Muscle of leg (tissue), 11 donors: ENCODE results near the gene SDK1. TPM values are rescaled to one million over a fixed set of nuclear protein-coding genes. Genes with fewer than 3 reads are reported as not detected.

Experiments
- DNase-seq: peaks from one replicate; pipeline ENCODE4 v3.0.0; 2013
- H3K27ac ChIP-seq: one replicate; pipeline ENCODE4 v1.5.1; 2013; ENCODE audit warnings: mild to moderate bottlenecking, low read length, control low read depth
- H3K27me3 ChIP-seq: one replicate; pipeline ENCODE4 v1.6.1; 2013; ENCODE audit warnings: low read length; ENCODE audit not compliant: control insufficient read depth, insufficient read depth
- H3K36me3 ChIP-seq: one replicate; pipeline ENCODE4 v1.6.1; 2013; ENCODE audit warnings: low read length; ENCODE audit not compliant: control insufficient read depth, insufficient read depth
- H3K4me1 ChIP-seq: one replicate; pipeline ENCODE4 v1.6.1; 2013; ENCODE audit warnings: low read length; ENCODE audit not compliant: control insufficient read depth, insufficient read depth
- H3K4me3 ChIP-seq: one replicate; pipeline ENCODE4 v1.5.1; 2013; ENCODE audit warnings: low read length, control low read depth
- H3K9me3 ChIP-seq: replicated peaks from 2 replicates; pipeline ENCODE4 v1.6.1; 2013; ENCODE audit warnings: low read depth, low read length; ENCODE audit not compliant: control insufficient read depth
- WGBS: methylation state at CpG from one replicate; pipeline ENCODE4 v1.1.5; 2013; ENCODE audit warnings: missing lambda C conversion rate; ENCODE audit not compliant: insufficient coverage; 5-methylcytosine and 5-hydroxymethylcytosine counted together
- polyA plus RNA-seq, 8 donors: library from polyadenylated mRNA; unstranded; fragments of 120-200 nt; gene quantifications; one replicate each; pipeline versions ENCODE4 v1.2.1 to v1.2.3, GENCODE V29; 2013; ENCODE audit warnings: inconsistent platforms in 1 of 8, low replicate concordance in 1 of 8; ENCODE audit not compliant: insufficient read length in 8 of 8, insufficient read depth in 1 of 8
- total RNA-seq: library from RNA; stranded (reverse); fragments of 120-200 nt; gene quantifications from one replicate; pipeline ENCODE4 v1.2.4, GENCODE V29; 2013

The SDK1 gene
- total and polyA plus RNA-seq, 9 donors, result 2.3 to 6.4 (median 3.6) TPM

DNA sequence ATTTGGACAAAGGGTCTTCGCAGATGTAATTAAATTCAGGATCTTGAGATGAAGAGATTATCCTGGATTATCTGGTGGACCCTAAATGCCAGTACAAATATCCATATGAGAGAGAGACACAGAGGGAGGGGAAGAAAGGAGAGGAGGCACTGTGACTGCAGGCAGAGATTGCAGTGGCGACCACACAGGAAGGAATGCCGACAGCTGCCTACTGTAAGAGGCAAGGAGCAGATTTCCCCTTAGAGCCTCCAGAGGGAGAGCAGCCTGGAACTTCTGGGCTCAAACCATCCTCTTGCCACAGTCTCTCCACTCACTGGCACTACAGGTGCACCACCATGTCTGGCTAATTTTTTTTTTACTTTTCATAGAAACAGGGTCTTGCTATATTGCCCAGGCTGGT, 152.3 kb downstream of the SDK1 start:
- DNase-seq, result no peak
- H3K4me1 ChIP-seq, result no peaks in the 10 kb centered on the region
- WGBS, result no CpG with 5 or more reads among the region's 3 CpGs
- H3K27me3 ChIP-seq, result no peaks in the 10 kb centered on the region
- no peak overlapping the region for H3K4me3 ChIP-seq
- no peak overlapping the region for H3K27ac ChIP-seq
- H3K36me3 ChIP-seq, result no peaks in the 10 kb centered on the region
- no peaks in the 10 kb centered on the region for H3K9me3 ChIP-seq

DNA sequence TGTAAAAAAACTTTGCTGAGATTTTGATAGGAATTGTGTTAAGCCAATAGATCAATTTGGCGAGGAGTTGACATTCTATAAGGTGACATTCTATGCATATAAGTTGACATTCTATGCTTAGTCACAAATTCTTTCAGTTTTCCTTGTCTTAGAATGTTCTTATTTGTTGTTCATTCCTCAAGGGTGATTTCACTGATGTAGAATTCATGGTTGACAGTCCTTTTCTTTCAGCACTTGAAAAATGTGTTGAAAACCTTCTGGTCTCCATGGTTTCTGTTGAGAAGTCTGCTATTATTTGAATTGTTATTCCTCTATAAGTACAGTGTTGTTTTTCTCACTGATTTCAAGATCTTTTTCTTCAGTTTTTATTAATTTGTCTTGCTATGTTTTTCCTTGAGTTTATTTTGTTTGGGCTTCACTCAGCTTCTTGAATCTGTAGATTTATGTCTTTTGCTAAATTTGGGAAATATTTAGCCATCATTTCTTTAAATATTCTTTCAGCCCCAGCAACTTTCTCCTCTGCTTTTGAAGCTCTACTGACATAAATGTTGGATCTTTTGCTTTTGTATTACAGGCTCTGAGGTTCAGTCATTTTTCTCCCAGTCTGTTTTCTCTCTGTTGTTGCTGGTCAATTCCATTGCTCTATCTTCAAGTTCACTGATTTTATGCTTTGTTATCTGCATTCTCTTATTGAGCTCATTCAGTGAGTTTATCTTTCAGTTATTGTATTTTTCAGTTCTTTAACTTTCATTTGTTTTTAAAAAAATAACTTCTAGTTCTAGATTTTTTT, 154.9 kb downstream of the SDK1 start:
- WGBS, result no CpG with 5 or more reads among the region's 1 CpG
- Histone ChIP-seq H3K4me3 (no peak overlapping the region), H3K27me3 (no peaks in the 10 kb centered on the region), H3K4me1 (no peaks in the 10 kb centered on the region), H3K36me3 (no peaks in the 10 kb centered on the region), H3K27ac (no peak overlapping the region), H3K9me3 (no peaks in the 10 kb centered on the region)
- DNase-seq, result no peak

DNA sequence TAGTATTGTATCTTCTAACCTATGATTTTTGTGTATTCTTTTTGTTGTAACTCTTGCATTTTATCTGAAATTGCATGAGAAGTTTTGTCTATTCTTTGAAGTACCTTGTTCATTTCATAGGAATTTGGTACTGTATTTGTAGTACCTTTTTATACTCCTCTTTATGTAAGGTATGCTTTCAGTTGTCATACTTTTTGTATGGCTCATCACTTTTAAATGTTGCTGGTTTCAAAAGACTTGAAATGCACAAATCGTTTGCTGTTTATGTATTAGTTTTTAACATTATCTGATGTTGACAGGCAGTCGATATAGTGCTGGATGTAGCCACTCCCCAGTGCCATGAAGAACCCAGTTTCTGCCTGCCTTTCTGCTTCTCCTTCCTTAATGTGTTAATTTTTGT, 158.1 kb downstream of the SDK1 start:
- Histone ChIP-seq H3K4me3 (no peak overlapping the region), H3K36me3 (no peaks in the 10 kb centered on the region), H3K27me3 (no peaks in the 10 kb centered on the region), H3K27ac (no peak overlapping the region), H3K9me3 (no peaks in the 10 kb centered on the region), H3K4me1 (no peaks in the 10 kb centered on the region)
- WGBS, result no CpG with 5 or more reads among the region's 2 CpGs
- DNase-seq, result no peak

DNA sequence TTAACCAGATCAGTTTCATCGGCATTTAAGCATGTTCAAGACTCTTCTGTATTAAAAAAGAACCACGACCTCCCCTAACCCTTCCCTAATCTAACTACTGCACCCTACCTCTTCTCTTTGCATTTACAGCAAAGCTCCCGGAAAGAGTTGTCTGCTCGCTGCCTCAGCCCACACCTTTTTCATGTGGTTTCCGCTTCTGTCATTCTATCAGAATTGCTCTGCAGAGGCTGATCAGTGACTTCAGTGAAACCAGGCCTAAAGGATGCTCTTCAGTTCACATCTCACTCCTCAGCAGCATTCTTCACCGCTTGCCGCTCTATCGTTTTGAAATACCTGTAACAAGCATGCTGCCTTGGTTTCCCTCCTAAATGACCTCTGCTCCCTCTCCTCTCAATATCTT, 160.9 kb downstream of the SDK1 start:
- H3K36me3 ChIP-seq, result no peaks in the 10 kb centered on the region
- no peak overlapping the region for H3K4me3 ChIP-seq
- H3K27me3 ChIP-seq, result no peaks in the 10 kb centered on the region
- no peak for DNase-seq
- 91% methylated on average over 6 of the region's 8 CpGs for WGBS
- H3K9me3 ChIP-seq, result no peaks in the 10 kb centered on the region
- no peaks in the 10 kb centered on the region for H3K4me1 ChIP-seq
- no peak overlapping the region for H3K27ac ChIP-seq

DNA sequence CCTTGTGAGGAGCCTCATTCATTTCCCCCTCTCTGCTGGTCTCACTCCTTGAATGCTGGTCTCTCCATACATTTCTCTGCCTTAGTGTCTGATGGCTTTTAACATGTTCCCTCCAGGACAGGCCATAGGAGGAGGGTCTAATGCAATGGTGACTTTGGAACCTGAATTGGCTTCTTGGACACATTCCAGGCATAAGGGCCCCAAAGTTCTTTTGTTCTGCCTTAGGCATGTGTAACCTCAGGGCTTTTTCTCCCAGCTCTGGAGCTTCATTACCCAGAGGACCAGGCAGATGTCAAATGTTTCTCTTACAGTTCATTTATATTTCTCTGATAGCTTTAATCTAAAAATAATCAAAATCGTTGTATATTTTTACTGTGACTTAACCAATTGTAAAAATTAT, 162.6 kb downstream of the SDK1 start:
- Histone ChIP-seq H3K27ac (no peak overlapping the region), H3K9me3 (no peaks in the 10 kb centered on the region), H3K4me1 (no peaks in the 10 kb centered on the region), H3K27me3 (no peaks in the 10 kb centered on the region), H3K4me3 (no peak overlapping the region), H3K36me3 (no peaks in the 10 kb centered on the region)
- WGBS, result no CpG with 5 or more reads among the region's 1 CpG
- DNase-seq, result no peak

DNA sequence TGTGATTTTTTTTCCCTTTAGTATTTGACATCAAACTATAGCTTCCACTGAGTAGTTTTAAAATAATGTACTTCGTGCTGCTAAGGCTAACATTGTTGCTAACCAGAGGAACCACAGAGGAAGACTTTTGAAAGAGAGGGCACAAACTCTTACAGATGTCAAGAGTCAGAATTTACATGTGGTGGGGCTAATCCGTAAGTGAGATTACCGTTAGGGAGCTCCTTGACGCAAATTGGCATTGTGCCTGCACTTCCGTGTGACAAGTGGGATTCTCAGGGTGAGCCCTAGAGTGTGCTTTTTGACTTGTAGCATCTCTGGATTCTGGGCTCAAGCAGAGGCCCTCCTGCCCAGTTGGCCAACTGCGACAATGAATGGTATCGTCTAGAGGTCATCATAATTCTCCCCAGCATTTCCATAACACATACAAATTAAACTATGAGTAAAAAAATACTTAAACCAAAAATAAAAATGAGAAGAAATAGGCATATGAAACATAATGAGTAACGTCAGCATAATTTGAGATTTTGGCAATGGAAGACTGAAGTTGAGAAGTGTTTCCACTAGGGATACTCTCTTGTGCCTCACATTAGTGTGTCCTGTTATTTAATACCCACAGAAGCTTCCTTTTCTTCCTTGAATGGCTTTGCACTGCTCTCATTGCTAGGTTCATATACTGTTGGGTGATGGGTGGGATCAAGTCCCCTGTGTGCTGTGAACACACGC, 164.0 kb downstream of the SDK1 start:
- 79% methylated on average over 5 of the region's 9 CpGs for WGBS
- no peaks in the 10 kb centered on the region for H3K9me3 ChIP-seq
- no peaks in the 10 kb centered on the region for H3K27me3 ChIP-seq
- no peak overlapping the region for H3K27ac ChIP-seq
- H3K36me3 ChIP-seq, result no peaks in the 10 kb centered on the region
- no peaks in the 10 kb centered on the region for H3K4me1 ChIP-seq
- DNase-seq, result no peak
- H3K4me3 ChIP-seq, result no peak overlapping the region

DNA sequence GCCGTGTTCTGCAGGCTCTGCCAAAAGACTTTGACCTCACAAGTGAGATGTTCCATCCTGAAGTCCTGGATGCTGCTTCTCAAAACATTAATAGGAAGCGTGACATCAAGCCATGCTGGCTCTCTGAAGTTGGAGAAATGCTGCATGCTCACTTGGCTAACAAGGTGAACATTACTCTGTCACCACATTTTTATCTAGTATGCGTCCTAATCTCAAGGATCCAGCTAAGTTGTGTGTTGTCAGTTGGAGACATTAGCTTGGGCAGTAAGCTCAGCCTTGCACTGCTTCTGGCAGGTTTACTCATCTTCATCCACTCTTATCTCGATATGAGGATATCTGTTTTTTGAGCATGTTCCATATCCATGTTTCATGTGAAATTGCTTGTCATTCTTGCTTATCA, 165.2 kb downstream of the SDK1 start:
- no peak for DNase-seq
- 67% methylated on average over 2 of the region's 4 CpGs for WGBS
- no peak overlapping the region for H3K27ac ChIP-seq
- no peak overlapping the region for H3K4me3 ChIP-seq
- no peaks in the 10 kb centered on the region for H3K36me3 ChIP-seq
- no peaks in the 10 kb centered on the region for H3K27me3 ChIP-seq
- no peaks in the 10 kb centered on the region for H3K9me3 ChIP-seq
- H3K4me1 ChIP-seq, result no peaks in the 10 kb centered on the region

DNA sequence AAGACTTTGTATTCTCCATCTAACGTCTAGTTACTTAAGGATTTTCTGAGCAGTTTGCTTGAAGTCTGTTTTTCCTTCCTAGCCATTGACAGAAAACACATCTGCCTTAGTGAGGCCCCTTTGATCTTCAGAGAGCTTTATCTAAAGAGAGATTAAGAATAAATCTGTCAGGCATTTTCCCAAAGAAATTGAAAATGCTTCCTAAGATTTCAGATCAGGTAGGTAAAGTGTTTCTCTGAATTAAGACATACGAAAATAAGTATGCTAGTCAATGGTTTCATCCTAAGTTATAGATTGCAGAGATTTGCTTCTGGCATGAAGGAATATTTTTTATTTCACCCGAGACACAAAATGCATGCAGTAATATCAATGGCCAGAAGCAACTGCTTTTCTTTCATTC, 168.6 kb downstream of the SDK1 start:
- no CpG with 5 or more reads among the region's 3 CpGs for WGBS
- Histone ChIP-seq H3K27ac (no peak overlapping the region), H3K9me3 (no peaks in the 10 kb centered on the region), H3K27me3 (no peaks in the 10 kb centered on the region), H3K4me3 (no peak overlapping the region), H3K36me3 (no peaks in the 10 kb centered on the region), H3K4me1 (no peaks in the 10 kb centered on the region)
- no peak for DNase-seq

DNA sequence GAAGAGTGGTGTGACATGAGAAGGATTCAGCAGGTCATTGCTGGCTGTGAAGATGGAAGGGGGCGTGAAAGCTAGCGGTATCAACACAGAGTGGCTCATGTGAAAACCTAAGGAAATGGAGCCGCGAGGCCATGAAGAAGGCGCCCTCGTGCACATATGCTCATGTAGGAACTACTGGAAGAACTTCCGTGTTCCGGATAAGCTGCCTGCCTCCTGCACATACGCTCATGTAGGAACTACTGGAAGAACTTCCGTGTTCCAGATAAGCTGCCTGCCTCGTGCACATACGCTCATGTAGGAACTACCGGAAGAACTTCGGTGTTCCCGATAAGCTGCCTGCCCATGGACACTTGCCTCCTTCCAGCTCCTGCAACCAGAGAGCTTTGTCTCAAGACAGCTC, 179.1 kb downstream of the SDK1 start:
- H3K4me3 ChIP-seq, result no peak overlapping the region
- no peaks in the 10 kb centered on the region for H3K27me3 ChIP-seq
- H3K27ac ChIP-seq, result no peak overlapping the region
- 96% methylated on average over 15 of the region's 15 CpGs for WGBS
- H3K4me1 ChIP-seq, result no peaks in the 10 kb centered on the region
- no peaks in the 10 kb centered on the region for H3K36me3 ChIP-seq
- DNase-seq, result no peak
- H3K9me3 ChIP-seq, result no peaks in the 10 kb centered on the region

DNA sequence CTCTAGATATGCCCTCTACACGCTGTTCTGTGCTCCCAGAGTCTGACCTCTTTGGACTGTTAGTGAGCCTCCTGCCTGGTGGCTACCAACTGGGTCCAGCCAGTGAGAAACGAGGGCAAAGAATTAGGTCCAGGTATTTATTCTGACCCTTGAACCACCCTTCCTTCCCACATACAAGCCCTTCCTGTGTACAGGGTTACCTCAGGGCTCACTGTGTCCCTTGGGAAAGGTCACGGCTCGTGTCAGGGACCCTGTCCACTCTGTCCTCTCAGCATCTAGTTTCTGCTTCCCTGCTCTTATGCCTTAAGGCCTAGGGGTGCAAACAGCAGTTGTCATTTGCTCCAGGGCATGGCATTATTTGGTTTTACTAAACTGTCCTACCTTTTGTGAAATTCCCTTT, 180.4 kb downstream of the SDK1 start:
- Histone ChIP-seq H3K36me3 (no peaks in the 10 kb centered on the region), H3K4me1 (no peaks in the 10 kb centered on the region), H3K27ac (no peak overlapping the region), H3K4me3 (no peak overlapping the region), H3K27me3 (no peaks in the 10 kb centered on the region), H3K9me3 (no peaks in the 10 kb centered on the region)
- no peak for DNase-seq
- 66% methylated on average over 4 of the region's 4 CpGs for WGBS
